ENCODE data around the gene CLEC2A. TPM values are rescaled to one million over a fixed set of nuclear protein-coding genes. Genes with fewer than 3 reads are reported as not detected.
"Not testable (repeated sequence)": the region's sequence is repeated elsewhere in the genome, so short reads cannot be mapped to it uniquely, and the experiment has no call there.

Gene CLEC2A
- total RNA-seq, 1 experiment from 2014 or later = not detected

DNA sequence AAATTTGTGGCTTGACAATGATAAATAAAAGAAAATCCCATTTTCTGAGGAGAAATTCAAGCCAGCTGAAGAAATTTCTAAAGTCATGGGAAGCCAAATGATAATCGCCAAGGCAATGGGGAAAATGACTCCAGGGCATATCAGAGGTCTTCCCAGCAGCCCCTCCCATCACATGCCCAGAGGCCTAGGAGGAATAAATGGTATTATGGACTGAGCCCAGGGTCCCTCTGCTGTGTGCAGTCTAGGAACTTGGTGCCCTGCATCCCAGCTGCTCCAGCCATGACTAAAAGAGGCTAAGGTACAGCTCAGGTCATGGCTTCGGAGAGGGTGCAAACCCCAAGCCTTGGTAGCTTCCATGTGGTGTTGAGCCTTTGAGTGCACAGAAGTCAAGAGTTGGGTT is 43.4 kb upstream of the CLEC2A start:
- Mint-ChIP-seq H3K36me3 (ENCODE audit: insufficient read depth, unreplicated experiment) (no peaks in the 10 kb centered on the region), H3K27ac (ENCODE audit: low read depth, unreplicated experiment) (no peak overlapping the region), H3K27me3 (ENCODE audit: insufficient read depth, unreplicated experiment) (no peaks in the 10 kb centered on the region), H3K4me1 (ENCODE audit: insufficient read depth, unreplicated experiment) (no peaks in the 10 kb centered on the region), H3K9me3 (ENCODE audit: unreplicated experiment) (peaks cover 7% of the 10 kb centered on the region), H3K4me3 (ENCODE audit: unreplicated experiment) (no peak overlapping the region)
- CTCF ChIA-PET = no interaction called here
- TF ChIP-seq, protein P1, sequence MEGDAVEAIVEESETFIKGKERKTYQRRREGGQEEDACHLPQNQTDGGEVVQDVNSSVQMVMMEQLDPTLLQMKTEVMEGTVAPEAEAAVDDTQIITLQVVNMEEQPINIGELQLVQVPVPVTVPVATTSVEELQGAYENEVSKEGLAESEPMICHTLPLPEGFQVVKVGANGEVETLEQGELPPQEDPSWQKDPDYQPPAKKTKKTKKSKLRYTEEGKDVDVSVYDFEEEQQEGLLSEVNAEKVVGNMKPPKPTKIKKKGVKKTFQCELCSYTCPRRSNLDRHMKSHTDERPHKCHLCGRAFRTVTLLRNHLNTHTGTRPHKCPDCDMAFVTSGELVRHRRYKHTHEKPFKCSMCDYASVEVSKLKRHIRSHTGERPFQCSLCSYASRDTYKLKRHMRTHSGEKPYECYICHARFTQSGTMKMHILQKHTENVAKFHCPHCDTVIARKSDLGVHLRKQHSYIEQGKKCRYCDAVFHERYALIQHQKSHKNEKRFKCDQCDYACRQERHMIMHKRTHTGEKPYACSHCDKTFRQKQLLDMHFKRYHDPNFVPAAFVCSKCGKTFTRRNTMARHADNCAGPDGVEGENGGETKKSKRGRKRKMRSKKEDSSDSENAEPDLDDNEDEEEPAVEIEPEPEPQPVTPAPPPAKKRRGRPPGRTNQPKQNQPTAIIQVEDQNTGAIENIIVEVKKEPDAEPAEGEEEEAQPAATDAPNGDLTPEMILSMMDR (IDR thresholded peaks at IDR 0.05; ENCODE audit: unreplicated experiment) = no peak
- DNase-seq (ENCODE audit: unreplicated experiment) = no peak
- BruUV-seq (replicated peaks) = no TSS peak
- POLR2A ChIA-PET = no interaction called here
- intact Hi-C loops (cut with micrococcal nuclease) = no loop called here

DNA sequence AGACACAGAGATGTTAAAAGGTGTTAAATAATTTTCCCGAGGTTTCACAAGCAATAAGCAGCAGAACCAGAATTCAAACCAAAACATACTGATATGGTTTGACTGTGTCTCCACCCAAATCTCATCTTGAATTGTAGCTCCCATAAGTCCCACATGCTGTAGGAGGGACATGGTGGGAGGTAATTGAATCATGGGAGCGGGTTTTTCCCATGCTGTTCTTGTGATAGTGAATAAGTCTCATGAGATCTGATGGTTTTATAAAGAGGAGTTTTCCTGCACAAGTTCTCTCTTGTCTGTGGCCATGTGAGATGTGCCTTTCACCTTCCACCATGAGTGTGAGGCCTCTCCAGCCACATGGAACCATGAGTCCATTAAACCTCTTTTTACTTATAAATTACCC is 42.6 kb upstream of the CLEC2A start:
- H3K4me3 Mint-ChIP-seq (ENCODE audit: unreplicated experiment); H3K27ac Mint-ChIP-seq (ENCODE audit: low read depth, unreplicated experiment); H3K4me1 Mint-ChIP-seq (ENCODE audit: insufficient read depth, unreplicated experiment); POLR2A ChIA-PET; DNase-seq (ENCODE audit: unreplicated experiment); BruUV-seq (replicated peaks); H3K36me3 Mint-ChIP-seq (ENCODE audit: insufficient read depth, unreplicated experiment); H3K27me3 Mint-ChIP-seq (ENCODE audit: insufficient read depth, unreplicated experiment); H3K9me3 Mint-ChIP-seq (ENCODE audit: unreplicated experiment); CTCF ChIA-PET; intact Hi-C loops (cut with micrococcal nuclease): not testable (repeated sequence)

DNA sequence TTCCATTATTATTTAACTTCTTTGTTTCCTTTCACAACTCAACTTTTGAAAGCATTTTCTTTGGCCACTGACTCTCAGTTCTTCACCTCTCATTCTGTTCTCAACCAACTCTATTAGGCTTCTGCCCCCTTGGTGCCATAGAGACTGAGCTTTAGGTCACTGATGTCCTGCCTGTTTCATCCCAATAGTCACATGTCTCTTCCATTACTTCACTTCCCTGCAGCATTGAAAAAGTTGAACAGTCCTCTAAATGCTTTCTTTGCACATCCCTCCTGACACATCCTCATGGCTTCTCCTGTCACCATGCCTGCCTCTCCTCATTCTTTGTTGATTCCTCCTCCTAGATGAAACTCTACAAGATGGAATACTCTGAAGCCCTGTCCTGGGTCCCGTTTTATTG is 41.8 kb upstream of the CLEC2A start:
- TF ChIP-seq, protein P1 (IDR thresholded peaks at IDR 0.05; ENCODE audit: unreplicated experiment) = no peak
- Mint-ChIP-seq H3K4me3 (ENCODE audit: unreplicated experiment) (no peak overlapping the region), H3K4me1 (ENCODE audit: insufficient read depth, unreplicated experiment) (no peaks in the 10 kb centered on the region), H3K27ac (ENCODE audit: low read depth, unreplicated experiment) (no peak overlapping the region), H3K27me3 (ENCODE audit: insufficient read depth, unreplicated experiment) (no peaks in the 10 kb centered on the region), H3K9me3 (ENCODE audit: unreplicated experiment) (peaks cover 7% of the 10 kb centered on the region), H3K36me3 (ENCODE audit: insufficient read depth, unreplicated experiment) (no peaks in the 10 kb centered on the region)
- intact Hi-C loops (cut with micrococcal nuclease) = no loop called here
- DNase-seq (ENCODE audit: unreplicated experiment) = no peak
- CTCF ChIA-PET = no interaction called here
- no TSS peak for BruUV-seq (replicated peaks)
- POLR2A ChIA-PET = no interaction called here

DNA sequence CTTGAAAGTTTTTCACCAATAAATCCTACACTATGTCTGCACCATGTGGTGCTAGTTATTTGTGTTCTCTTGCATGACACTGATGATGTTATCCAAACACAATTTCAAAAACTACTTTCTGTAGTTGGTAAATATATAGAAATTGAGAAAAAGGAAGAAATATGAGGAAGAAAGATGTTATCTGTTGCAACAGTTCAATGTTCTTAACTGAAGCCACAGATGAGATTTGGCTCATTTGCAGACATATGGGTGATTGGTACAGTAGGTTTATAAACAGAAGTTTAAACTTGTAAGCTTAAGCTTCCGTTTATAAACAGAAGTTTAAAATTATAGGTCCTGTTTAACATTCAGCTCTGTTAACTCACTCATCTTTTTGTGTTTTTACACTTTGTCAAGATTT is 39.0 kb upstream of the CLEC2A start, which contains the start of gene CLEC12A:
CLEC12A (plus strand) TSS at position 229 of the 400 bp plus-strand sequence. CDS start 188 bp downstream, outside the sequence.
- BruUV-seq (replicated peaks) = no TSS peak
- H3K4me1 Mint-ChIP-seq (ENCODE audit: insufficient read depth, unreplicated experiment) = no peaks in the 10 kb centered on the region
- H3K4me3 Mint-ChIP-seq (ENCODE audit: unreplicated experiment) = no peak within 1 kb of the TSS
- H3K9me3 Mint-ChIP-seq (ENCODE audit: unreplicated experiment) = peaks cover 7% of the 10 kb centered on the region
- no peaks in the 10 kb centered on the region for H3K36me3 Mint-ChIP-seq (ENCODE audit: insufficient read depth, unreplicated experiment)
- ChIA-PET CTCF (no interaction called here), POLR2A (no interaction called here)
- no peak within 1 kb of the TSS for H3K27ac Mint-ChIP-seq (ENCODE audit: low read depth, unreplicated experiment)
- no peaks in the 10 kb centered on the region for H3K27me3 Mint-ChIP-seq (ENCODE audit: insufficient read depth, unreplicated experiment)
- no peak for DNase-seq (ENCODE audit: unreplicated experiment)
- intact Hi-C loops (cut with micrococcal nuclease) = no loop called here
- TF ChIP-seq, protein P1 (IDR thresholded peaks at IDR 0.05; ENCODE audit: unreplicated experiment) = no peak

GRCh38 chr12:9969673-9970072 is 37.5 kb upstream of the CLEC2A start:
- POLR2A ChIA-PET = no interaction called here
- no peaks in the 10 kb centered on the region for H3K4me1 Mint-ChIP-seq (ENCODE audit: insufficient read depth, unreplicated experiment)
- TF ChIP-seq, protein P1 (IDR thresholded peaks at IDR 0.05; ENCODE audit: unreplicated experiment) = no peak
- H3K36me3 Mint-ChIP-seq (ENCODE audit: insufficient read depth, unreplicated experiment) = no peaks in the 10 kb centered on the region
- no peak overlapping the region for H3K27ac Mint-ChIP-seq (ENCODE audit: low read depth, unreplicated experiment)
- CTCF ChIA-PET = no interaction called here
- no peaks in the 10 kb centered on the region for H3K27me3 Mint-ChIP-seq (ENCODE audit: insufficient read depth, unreplicated experiment)
- H3K9me3 Mint-ChIP-seq (ENCODE audit: unreplicated experiment) = no peaks in the 10 kb centered on the region
- DNase-seq (ENCODE audit: unreplicated experiment) = no peak
- BruUV-seq (replicated peaks) = no TSS peak
- intact Hi-C loops (cut with micrococcal nuclease) = no loop called here
- H3K4me3 Mint-ChIP-seq (ENCODE audit: unreplicated experiment) = no peak overlapping the region

Data from MCF 10A (cell line).